HEK293 (cell line): Measurements from ENCODE around the gene CCK.

Source experiments
- SCRT2 ChIP-seq: fragments of 450-650 bp; formaldehyde crosslinking; IDR thresholded peaks from 2 replicates; pipeline ENCODE4 v1.5.1; 2016; ENCODE audit warnings: missing biosample characterization, missing genetic modification characterization
- ZNF274 ChIP-seq, 2 experiments: fragments of 200-500 bp in 1 of 2; fragments of 450-650 bp in 1 of 2; sonication (Bioruptor generic) in 1 of 2; formaldehyde crosslinking in 1 of 2; IDR thresholded peaks; 2 replicates each; pipeline versions ENCODE4 v1.5.1 to v1.6.1; 2014 to 2016; ENCODE audit warnings: borderline replicate concordance in 1 of 2, inconsistent platforms in 1 of 2, low read length in 1 of 2, missing biosample characterization in 1 of 2, missing genetic modification characterization in 1 of 2
- ZNF513 ChIP-seq: fragments of 450-650 bp; IDR thresholded peaks from 2 replicates; pipeline ENCODE4 v1.5.1; 2018; ENCODE audit warnings: missing biosample characterization, missing genetic modification characterization
- ZNF555 ChIP-seq: fragments of 450-650 bp; formaldehyde crosslinking; conservative IDR thresholded peaks from 2 replicates; pipeline ENCODE4 v1.5.1; 2017; ENCODE audit warnings: missing biosample characterization, mild to moderate bottlenecking, missing genetic modification characterization, inconsistent platforms
- ZNF785 ChIP-seq: fragments of 450-650 bp; formaldehyde crosslinking; IDR thresholded peaks from 2 replicates; pipeline ENCODE4 v1.5.1; 2016; ENCODE audit warnings: missing biosample characterization, missing genetic modification characterization
- TF ChIP-seq, protein P1 (sequence below): fragments of 450-650 bp; formaldehyde crosslinking; IDR thresholded peaks from 2 replicates; pipeline ENCODE4 v1.5.1; 2016; ENCODE audit warnings: missing biosample characterization, missing genetic modification characterization

- TF ChIP-seq, protein P1, sequence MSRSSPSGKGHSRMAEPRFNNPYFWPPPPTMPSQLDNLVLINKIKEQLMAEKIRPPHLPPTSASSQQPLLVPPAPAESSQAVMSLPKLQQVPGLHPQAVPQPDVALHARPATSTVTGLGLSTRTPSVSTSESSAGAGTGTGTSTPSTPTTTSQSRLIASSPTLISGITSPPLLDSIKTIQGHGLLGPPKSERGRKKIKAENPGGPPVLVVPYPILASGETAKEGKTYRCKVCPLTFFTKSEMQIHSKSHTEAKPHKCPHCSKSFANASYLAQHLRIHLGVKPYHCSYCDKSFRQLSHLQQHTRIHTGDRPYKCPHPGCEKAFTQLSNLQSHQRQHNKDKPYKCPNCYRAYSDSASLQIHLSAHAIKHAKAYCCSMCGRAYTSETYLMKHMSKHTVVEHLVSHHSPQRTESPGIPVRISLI (tag by site-specific recombination): no peak
- TF ChIP-seq ZNF274 (IDR thresholded peaks at IDR 0.05; ENCODE audit: low read length): no peak
- no peak for TF ChIP-seq ZNF274 (tag by site-specific recombination; IDR thresholded peaks at IDR 0.05; ENCODE audit: borderline replicate concordance)
- TF ChIP-seq SCRT2 (tag by site-specific recombination): no peak
- TF ChIP-seq ZNF785 (tag by site-specific recombination): no peak
- no peak for TF ChIP-seq ZNF555 (tag by site-specific recombination)
- TF ChIP-seq ZNF513 (tag by site-specific recombination): no peak
Observed at GRCh38 chr3:42236611-42237010, 29.4 kb downstream of the CCK start.
